ENCODE results near the gene HYPK.
"Not testable (repeated sequence)": the region's sequence is repeated elsewhere in the genome, so short reads cannot be mapped to it uniquely, and the experiment has no call there.

- TF ChIP-seq CTCF (conservative IDR thresholded peaks at IDR 0.05; ENCODE audit: low read depth, low read length); EZH2 (IDR thresholded peaks at IDR 0.05; ENCODE audit: low read length, unreplicated experiment); EZH2phosphoT487 (IDR thresholded peaks at IDR 0.05; ENCODE audit: borderline replicate concordance, low read length): not testable (repeated sequence)
Measured at GRCh38 chr15:43830691-43831275, 30.4 kb downstream of the HYPK start.
